Small intestine (tissue), 16 donors: ENCODE results near the gene RIOK1. TPM values are rescaled to one million over a fixed set of nuclear protein-coding genes. Genes with fewer than 3 reads are reported as not detected.
A peak's percentile ranks its signal among the peaks of the same experiment; 100 is the strongest.
"Not testable (repeated sequence)": the region's sequence is repeated elsewhere in the genome, so short reads cannot be mapped to it uniquely, and the experiment has no call there.

Experiments
- DNase-seq, 2 donors: peaks; one replicate each; pipeline versions ENCODE4 v3.0.0 to v3.0.0-alpha.2; 2013
- FAIRE-seq: peaks from 2 replicates; lab custom pipeline; 2012; peaks lifted over from hg19 to GRCh38; lab: Jason Lieb, UNC
- H3K27ac ChIP-seq, 3 donors: one replicate each; pipeline ENCODE4 v1.5.1; 2013; ENCODE audit warnings: low read length in 2 of 3, mild to moderate bottlenecking in 2 of 3, control low read depth in 1 of 3, inconsistent platforms in 1 of 3, low read depth in 1 of 3, moderate library complexity in 1 of 3
- H3K27me3 ChIP-seq, 3 donors: one replicate each; pipeline ENCODE4 v1.6.1; 2013; ENCODE audit warnings: low read length in 3 of 3, inconsistent platforms in 1 of 3; ENCODE audit not compliant: control insufficient read depth in 3 of 3, insufficient read depth in 3 of 3
- H3K36me3 ChIP-seq, 3 donors: one replicate each; pipeline ENCODE4 v1.6.1; 2013; ENCODE audit warnings: low read length in 3 of 3, inconsistent platforms in 1 of 3, low read depth in 1 of 3, mild to moderate bottlenecking in 1 of 3, moderate library complexity in 1 of 3; ENCODE audit not compliant: control insufficient read depth in 3 of 3, insufficient read depth in 2 of 3
- H3K4me1 ChIP-seq, 3 donors: one replicate each; pipeline ENCODE4 v1.6.1; 2013; ENCODE audit warnings: low read length in 2 of 3, inconsistent platforms in 1 of 3, low read depth in 1 of 3, mild to moderate bottlenecking in 1 of 3, moderate library complexity in 1 of 3; ENCODE audit not compliant: control insufficient read depth in 3 of 3, insufficient read depth in 2 of 3
- H3K4me3 ChIP-seq, 3 donors: one replicate each; pipeline ENCODE4 v1.5.1; 2013; ENCODE audit warnings: low read length in 3 of 3, control low read depth in 1 of 3, inconsistent platforms in 1 of 3, low read depth in 1 of 3, mild to moderate bottlenecking in 1 of 3, moderate library complexity in 1 of 3
- H3K9me3 ChIP-seq, 2 donors: one replicate each; pipeline ENCODE4 v1.6.1; 2013; ENCODE audit warnings: low read depth in 1 of 2, low read length in 1 of 2; ENCODE audit not compliant: control insufficient read depth in 2 of 2, insufficient read depth in 1 of 2
- WGBS, 3 donors: extraction: QIAGEN DNeasy Blood & Tissue Kit; methylation state at CpG; one replicate each; pipeline ENCODE4 v1.1.7; 2013; 5-methylcytosine and 5-hydroxymethylcytosine counted together
- long read RNA-seq, 10 donors: transcript quantifications; one replicate each; lab custom pipeline, GENCODE V29; 2026
- polyA plus RNA-seq, 4 donors: library from polyadenylated mRNA; stranded (reverse) in 3 of 4; unstranded in 1 of 4; fragments of 200-250 nt in 3 of 4; fragments of 120-200 nt in 1 of 4; gene quantifications; one replicate each; pipeline versions ENCODE4 v1.2.1 to v1.2.3, GENCODE V29; 2013
- donor health status: healthy with polysubstance abuse.
- donor health status: control.
- donor health status: control.
- donor health status: Bipolar disorder and iron deficiency.
- donor health status: healthy.

Gene RIOK1
- 10 to 100 TPM in 2 of 4 donors, 1 to 10 TPM in 2; 6.0 to 18.8 (median 9.3) TPM for polyA plus RNA-seq
- long read RNA-seq, donor 1, transcript RIOK1-202 (17 exons, 2,810 nt), result major isoform, 6 of 29 reads
- long read RNA-seq, donor 1, partial matches to known transcripts, result 22 of 29 reads
- long read RNA-seq, donor 1, other reads (novel, unspliced or antisense), result 0 of 29 reads
- long read RNA-seq, donor 2, partial matches to known transcripts, result 0 of 2 reads
- long read RNA-seq, donor 2, other reads (novel, unspliced or antisense), result 0 of 2 reads
- long read RNA-seq, donor 3, partial matches to known transcripts, result 0 of 1 reads
- long read RNA-seq, donor 3, other reads (novel, unspliced or antisense), result 0 of 1 reads
- long read RNA-seq, donor 4, result 0 reads
- long read RNA-seq, donor 5, partial matches to known transcripts, result 0 of 1 reads
- long read RNA-seq, donor 5, other reads (novel, unspliced or antisense), result 0 of 1 reads
- long read RNA-seq, donor 6, partial matches to known transcripts, result 0 of 2 reads
- long read RNA-seq, donor 6, other reads (novel, unspliced or antisense), result 0 of 2 reads
- long read RNA-seq, donor 7, partial matches to known transcripts, result 0 of 4 reads
- long read RNA-seq, donor 7, other reads (novel, unspliced or antisense), result 0 of 4 reads
- long read RNA-seq, donor 8, partial matches to known transcripts, result 0 of 2 reads
- long read RNA-seq, donor 8, other reads (novel, unspliced or antisense), result 0 of 2 reads
- long read RNA-seq, donor 9, partial matches to known transcripts, result 0 of 1 reads
- long read RNA-seq, donor 9, other reads (novel, unspliced or antisense), result 0 of 1 reads
- long read RNA-seq, donor 10, partial matches to known transcripts, result 6 of 10 reads
- long read RNA-seq, donor 10, other reads (novel, unspliced or antisense), result 0 of 10 reads

DNA sequence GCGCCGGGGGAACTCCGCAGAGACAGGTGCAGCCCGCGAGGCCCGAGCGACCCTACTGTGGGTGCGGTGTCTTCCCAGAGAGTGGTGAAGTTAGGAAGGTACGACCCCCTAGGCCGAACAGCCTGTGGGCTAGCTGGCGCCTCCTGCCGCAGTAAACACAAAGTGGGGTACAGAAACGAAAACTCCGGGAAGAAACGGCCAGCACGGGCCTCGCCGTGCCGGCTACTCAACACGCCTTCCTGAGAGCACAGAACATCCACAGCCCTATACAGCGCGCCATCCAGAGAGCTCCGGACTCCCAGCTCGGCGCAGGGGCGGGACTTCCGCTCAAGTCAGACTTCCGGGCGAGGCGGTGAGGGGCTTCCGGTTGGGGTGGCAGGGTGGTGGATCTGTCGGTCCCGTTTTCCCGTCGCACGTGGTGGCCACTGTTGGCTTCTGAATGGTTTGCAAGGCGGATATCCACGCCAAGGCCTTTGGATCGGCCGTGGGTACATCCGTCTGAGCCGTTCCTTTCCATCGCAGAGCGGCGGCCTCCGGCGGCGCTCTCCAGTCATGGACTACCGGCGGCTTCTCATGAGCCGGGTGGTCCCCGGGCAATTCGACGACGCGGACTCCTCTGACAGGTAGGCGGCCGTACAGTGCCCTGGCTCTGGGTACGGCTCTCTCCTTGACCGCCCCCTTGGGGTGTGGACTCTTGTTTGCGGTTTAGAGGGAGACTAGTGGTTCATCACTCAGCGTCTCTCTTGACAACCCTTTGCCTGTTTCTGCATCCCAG, at the start of gene RIOK1, which contains the start of gene CAGE1:
Gene RIOK1, plus strand, starts transcription at position 358 of the 775 bp plus-strand sequence. Its CDS starts 195 bp downstream, at position 553.
Gene CAGE1, minus strand, starts transcription at position 292 of the 775 bp plus-strand sequence. CDS start 2,569 bp downstream, outside the sequence.
- peak within 1 kb of the TSS; percentile 91 to 100 (median 96) for H3K27ac ChIP-seq
- H3K27me3 ChIP-seq, result no peaks in the 10 kb centered on the region
- WGBS, 3 donors, result 0% methylated on average over 62 of the region's 62 CpGs
- FAIRE-seq, result no peak
- peak; percentile 95 to 98 for DNase-seq
- H3K36me3 ChIP-seq, result no peaks in the 10 kb centered on the region
- H3K4me3 ChIP-seq, result peak within 1 kb of the TSS; percentile 79 to 82 (median 80)
- H3K9me3 ChIP-seq, result no peaks in the 10 kb centered on the region
- peaks cover 6 to 19% (median 13%) of the 10 kb centered on the region in 3 donors for H3K4me1 ChIP-seq

GRCh38 chr6:7341271-7341670, 48.3 kb upstream of the RIOK1 start:
- no peak for DNase-seq
- H3K36me3 ChIP-seq, result no peaks in the 10 kb centered on the region
- no peak overlapping the region for H3K4me3 ChIP-seq
- 91 to 98% (median 96%) methylated on average over 3 of the region's 3 CpGs for WGBS, 3 donors
- H3K9me3 ChIP-seq, result no peaks in the 10 kb centered on the region
- H3K27ac ChIP-seq, result no peak overlapping the region
- FAIRE-seq, result no peak
- H3K27me3 ChIP-seq, result peaks cover 0 to 4% (median 2%) of the 10 kb centered on the region in 3 donors
- H3K4me1 ChIP-seq, result no peaks in the 10 kb centered on the region

- 79 to 83% (median 81%) methylated on average over 9 of the region's 9 CpGs for WGBS, 3 donors
- DNase-seq, result no peak
- Histone ChIP-seq H3K36me3 (no peaks in the 10 kb centered on the region), H3K9me3 (no peaks in the 10 kb centered on the region), H3K4me1 (no peaks in the 10 kb centered on the region), H3K27ac (no peak overlapping the region), H3K27me3 (peaks cover 0 to 4% (median 2%) of the 10 kb centered on the region in 3 donors), H3K4me3 (no peak overlapping the region)
- FAIRE-seq, result no peak
Observed at GRCh38 chr6:7341989-7342742, 47.4 kb upstream of the RIOK1 start.

- Histone ChIP-seq H3K4me1 (no peaks in the 10 kb centered on the region), H3K27me3 (peaks cover 0 to 4% (median 2%) of the 10 kb centered on the region in 3 donors), H3K27ac (no peak overlapping the region), H3K9me3 (peaks cover 0 to 8% of the 10 kb centered on the region in 2 donors), H3K4me3 (no peak overlapping the region), H3K36me3 (no peaks in the 10 kb centered on the region)
- FAIRE-seq (no peak), DNase-seq (no peak)
- 88 to 91% (median 88%) methylated on average over 27 to 29 of the region's 29 CpGs for WGBS, 3 donors
Observed at GRCh38 chr6:7343546-7344475, 45.8 kb upstream of the RIOK1 start.

DNA sequence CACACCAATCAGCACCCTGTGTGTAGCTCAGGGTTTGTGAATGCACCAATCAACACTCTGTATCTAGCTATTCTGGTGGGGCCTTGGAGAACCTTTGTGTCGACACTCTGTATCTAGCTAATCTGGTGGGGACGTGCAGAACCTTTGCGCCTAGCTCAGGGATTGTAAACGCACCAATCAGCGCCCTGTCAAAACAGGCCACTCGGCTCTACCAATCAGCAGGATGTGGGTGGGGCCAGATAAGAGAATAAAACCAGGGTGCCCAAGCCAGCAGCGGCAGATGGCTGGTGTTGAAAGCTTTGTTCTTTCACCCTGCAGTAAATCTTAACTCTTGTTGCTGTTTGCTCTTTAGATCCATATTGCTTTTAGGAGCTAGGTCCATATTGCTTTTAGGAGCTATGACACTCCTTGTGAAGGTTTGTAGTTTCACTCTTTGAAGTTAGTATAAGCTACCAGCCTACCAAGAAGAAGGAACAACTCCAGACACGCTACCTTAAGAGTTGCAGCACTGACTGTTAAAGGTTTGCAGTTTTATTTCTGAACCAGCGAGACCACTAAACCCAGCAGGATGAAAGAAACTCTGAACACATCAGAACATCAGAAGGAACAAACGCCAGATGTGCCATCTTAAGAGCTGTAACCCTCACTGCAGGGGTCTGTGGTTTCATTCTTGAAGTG, 44.7 kb upstream of the RIOK1 start:
- FAIRE-seq, DNase-seq, H3K27me3 ChIP-seq, H3K4me1 ChIP-seq, H3K9me3 ChIP-seq, H3K27ac ChIP-seq, H3K36me3 ChIP-seq, H3K4me3 ChIP-seq: not testable (repeated sequence)
- 65 to 83% (median 70%) methylated on average over 10 of the region's 10 CpGs for WGBS, 3 donors

DNA sequence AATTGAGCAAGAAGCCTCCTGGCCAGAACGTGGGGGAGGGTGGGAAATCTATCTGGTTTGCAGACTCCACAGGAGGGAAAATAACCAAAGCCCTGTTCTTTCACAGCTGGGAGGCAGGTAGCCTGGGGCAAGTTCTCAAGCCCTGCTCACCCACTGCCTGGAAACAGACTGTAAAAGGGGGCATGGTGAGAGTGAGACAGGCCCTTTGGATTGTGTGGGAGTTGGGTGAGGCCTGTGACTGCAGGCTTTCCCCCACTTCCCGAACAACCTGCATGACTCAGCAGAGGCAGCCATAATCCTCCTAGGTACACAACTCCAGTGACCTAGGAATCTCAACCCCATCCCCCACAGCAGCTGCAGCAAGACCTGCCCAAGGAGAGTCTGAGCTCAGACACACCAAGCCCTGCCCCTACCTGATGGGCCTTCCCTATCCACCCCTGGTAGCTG, 42.0 kb upstream of the RIOK1 start:
- peak; percentile 14 to 69 for DNase-seq
- not testable (repeated sequence) for FAIRE-seq
- H3K27ac ChIP-seq, result peak overlapping the region in 1 of 3 donors; percentile 27

More for the DNA sequence above, 42.0 kb upstream of the RIOK1 start:
- H3K4me3 ChIP-seq, H3K4me1 ChIP-seq, H3K27me3 ChIP-seq, H3K36me3 ChIP-seq, H3K9me3 ChIP-seq: not testable (repeated sequence)
- WGBS, 3 donors, result 31 to 62% (median 45%) methylated on average over 2 of the region's 2 CpGs
